K562 (cell line): ENCODE measurements around the gene CRHR2. TPM values are rescaled to one million over a fixed set of nuclear protein-coding genes. Genes with fewer than 3 reads are reported as not detected.

Source experiments
- CEBPB ChIP-seq: fragments of 450-650 bp; IDR thresholded peaks from 2 replicates; pipeline ENCODE4 v1.6.1; 2016; ENCODE audit warnings: missing genetic modification characterization, missing compliant biosample characterization
- FOXO4 ChIP-seq: fragments of 450-650 bp; formaldehyde crosslinking; IDR thresholded peaks from 2 replicates; pipeline ENCODE4 v1.4.0; 2020; ENCODE audit warnings: mild to moderate bottlenecking, moderate library complexity
- HNRNPK ChIP-seq: fragments of 200-400 bp; formaldehyde crosslinking; IDR thresholded peaks from one replicate; pipeline ENCODE4 v1.6.1; 2018; ENCODE audit warnings: mild to moderate bottlenecking, low read depth, low read length; ENCODE audit not compliant: poor library complexity, severe bottlenecking
- NCOA4 ChIP-seq: fragments of 450-650 bp; IDR thresholded peaks from 2 replicates; pipeline ENCODE4 v1.6.1; 2018; ENCODE audit warnings: mild to moderate bottlenecking; ENCODE audit not compliant: partially characterized antibody
- PKNOX1 ChIP-seq: fragments of 450-650 bp; IDR thresholded peaks from 2 replicates; pipeline ENCODE4 v1.6.1; 2016
- SAFB ChIP-seq: fragments of 200-400 bp; formaldehyde crosslinking; IDR thresholded peaks from 2 replicates; pipeline ENCODE4 v1.6.1; 2017; ENCODE audit warnings: low read depth, low read length, borderline replicate concordance
- WHSC1 ChIP-seq: IDR thresholded peaks from one replicate; pipeline ENCODE4 v1.6.1; 2012; ENCODE audit warnings: low read length, control low read depth, inconsistent platforms
- ZNF121 ChIP-seq: sonication (generic); formaldehyde crosslinking; conservative IDR thresholded peaks from 2 replicates; pipeline ENCODE4 v1.8.0; 2022; ENCODE audit warnings: missing genetic modification reagents
- ZNF23 ChIP-seq: fragments of 250-450 bp; sonication (Bioruptor Pico); IDR thresholded peaks from 2 replicates; pipeline ENCODE4 v1.4.0; 2020; ENCODE audit warnings: mild to moderate bottlenecking
- polyA plus RNA-seq, 8 experiments: library from polyadenylated mRNA; depleted of rRNA in 4 of 8; stranded (reverse) in 5 of 8; unstranded in 3 of 8; fragments of >200 nt; fragmentation: Nextera tagmentation in 2 of 8; fragmentation: Illumina TruSeq in 1 of 8; extraction: Ambion mirVana in 2 of 8; extraction: Trizol in 1 of 8; gene quantifications; 2 replicates each; pipeline versions ENCODE4 v1.2.1 to v1.2.3, GENCODE V29; 2011 to 2014; ENCODE audit warnings: inconsistent platforms in 1 of 8, missing spikeins in 1 of 8
- total RNA-seq, 7 experiments: library from RNA; depleted of rRNA in 6 of 7; stranded (reverse); fragments of >200 nt in 6 of 7; fragmentation: Illumina TruSeq in 2 of 7; extraction: Trizol in 2 of 7; gene quantifications; 2 replicates each; pipeline versions ENCODE4 v1.2.1 to v1.2.3, GENCODE V29; 2011 to 2021; ENCODE audit warnings: low replicate concordance in 1 of 7

Gene CRHR2
- total and polyA plus RNA-seq, 9 of the 15 experiments (the other 6 are each of a cell fraction or from before 2014, with no cell fraction given), result not detected

- no peak for TF ChIP-seq CEBPB (tag)
- no peak for TF ChIP-seq ZNF121 (CRISPR knock-in tag)
- no peak for TF ChIP-seq NCOA4
- no peak for TF ChIP-seq FOXO4 (CRISPR knock-in tag)
- no peak for TF ChIP-seq SAFB
- TF ChIP-seq HNRNPK, result no peak
- TF ChIP-seq WHSC1, result no peak
- no peak for TF ChIP-seq ZNF23
- TF ChIP-seq PKNOX1, result no peak
These were observed 10.3 kb downstream of the CRHR2 start (continued) for GRCh38 chr7:30671793-30672465.
